AG04450 (cell line): Measurements from ENCODE around the gene PLCB2. TPM values are rescaled to one million over a fixed set of nuclear protein-coding genes. Genes with fewer than 3 reads are reported as not detected.

Experiments
- CTCF ChIA-PET: fragments of 300-600, 350-600 bp; formaldehyde crosslinking; extraction: SDS; loops from one replicate; lab custom pipeline; 2022; ENCODE audit warnings: antibody characterized with exemption, inconsistent platforms; lab: Charles Lee
- POLR2A ChIA-PET: fragments of 350-600 bp; formaldehyde crosslinking; extraction: SDS; loops from one replicate; lab custom pipeline; 2021; ENCODE audit warnings: antibody characterized with exemption, inconsistent platforms; lab: Yijun Ruan, JAX
- DNase-seq: peaks from one replicate; pipeline ENCODE4 v3.0.0-alpha.2; 2011; ENCODE audit warnings: low read depth, low spot score
- H3K27ac ChIP-seq: one replicate; pipeline ENCODE4 v1.5.1; 2012; ENCODE audit warnings: low read depth, low read length, control low read depth
- H3K27me3 ChIP-seq: one replicate; pipeline ENCODE4 v1.6.0; 2012; ENCODE audit warnings: low read length; ENCODE audit not compliant: control insufficient read depth, insufficient read depth
- H3K4me3 ChIP-seq: 2 replicates; pipeline ENCODE4 v1.5.1; 2011; ENCODE audit warnings: mild to moderate bottlenecking, low read depth, low read length, control low read depth
- H3K9me3 ChIP-seq: 2 replicates; pipeline ENCODE4 v1.5.1; 2012; ENCODE audit warnings: low read length; ENCODE audit not compliant: control insufficient read depth, insufficient read depth
- CTCF ChIP-seq: IDR thresholded peaks from 2 replicates; pipeline ENCODE4 v1.5.1; 2011; ENCODE audit warnings: low read depth, low read length, control low read depth, inconsistent platforms
- polyA plus RNA-seq: library from polyadenylated mRNA; depleted of rRNA; stranded (reverse); fragments of >200 nt; gene quantifications from 2 replicates; pipeline ENCODE4 v1.2.3, GENCODE V29; 2011

PLCB2 gene
- polyA plus RNA-seq, 1 experiment, result 0.24 TPM

GRCh38 chr15:40353697-40354096, 46.0 kb upstream of the PLCB2 start:
- no peak for DNase-seq
- ChIA-PET POLR2A (interaction anchor here (0.6 kb wide), 1 partner anchor 32 kb away, joined by 7 read pairs; no protein-coding TSS in a partner anchor), CTCF (interaction anchor here (0.7 to 2.4 kb wide), 2 partner anchors 9 to 25 kb away, joined by 3 to 19 read pairs; no protein-coding TSS in a partner anchor)
- no peak for TF ChIP-seq CTCF
- Histone ChIP-seq H3K9me3 (no peaks in the 10 kb centered on the region; the same call in 1 of the 2 replicates), H3K27ac (no peak overlapping the region), H3K4me3 (no peak overlapping the region), H3K27me3 (peaks cover 12% of the 10 kb centered on the region)

- ChIA-PET POLR2A (interaction anchor here (1.0 kb wide), 1 partner anchor 12 kb away, joined by 3 read pairs; the partner anchor contains the start of gene CCDC9B), CTCF (interaction anchor here (0.6 to 1.4 kb wide), 2 partner anchors 15 to 73 kb away, joined by 4 to 5 read pairs; no protein-coding TSS in a partner anchor)
- no peak for TF ChIP-seq CTCF
- H3K27me3 ChIP-seq, result peaks cover 9% of the 10 kb centered on the region
- H3K27ac ChIP-seq, result no peak overlapping the region
- no peak for DNase-seq
- no peaks in the 10 kb centered on the region for H3K9me3 ChIP-seq
- no peak overlapping the region for H3K4me3 ChIP-seq
Measured at GRCh38 chr15:40352281-40352901, 44.7 kb upstream of the PLCB2 start.

GRCh38 chr15:40349163-40349562, 41.4 kb upstream of the PLCB2 start:
- CTCF ChIA-PET, result no interaction called here
- no peak overlapping the region for H3K4me3 ChIP-seq
- H3K27me3 ChIP-seq, result peaks cover 9% of the 10 kb centered on the region
- TF ChIP-seq CTCF, result no peak
- H3K9me3 ChIP-seq, result no peaks in the 10 kb centered on the region
- no peak for DNase-seq
- POLR2A ChIA-PET, result no interaction called here
- no peak overlapping the region for H3K27ac ChIP-seq

GRCh38 chr15:40348474-40348870, 40.7 kb upstream of the PLCB2 start:
- ChIA-PET CTCF (interaction anchor here (0.6 kb wide), 1 partner anchor 61 kb away, joined by 3 read pairs; no protein-coding TSS in a partner anchor), POLR2A (no interaction called here)
- DNase-seq, result no peak

More at GRCh38 chr15:40348474-40348870, 40.7 kb upstream of the PLCB2 start:
- no peak for TF ChIP-seq CTCF
- Histone ChIP-seq H3K4me3 (no peak overlapping the region), H3K27ac (no peak overlapping the region), H3K9me3 (no peaks in the 10 kb centered on the region), H3K27me3 (peaks cover 7% of the 10 kb centered on the region)
